Stimulated activated CD4-positive, alpha-beta T cell treated with anti-CD3 and anti-CD28 coated beads, Interleukin-4, amount 100 ng/mL, for 4 hours (primary cell): ENCODE measurements around the gene RASSF1.

Source experiments
- DNase-seq, 2 experiments: peaks; one replicate each; pipeline ENCODE4 v3.0.0-alpha.2; 2020

RASSF1 gene

GRCh38 chr3:50365080-50365841 lies 24.6 kb upstream of the RASSF1 start:
- DNase-seq = peak; percentile 94 to 95

GRCh38 chr3:50364573-50365079 lies 24.0 kb upstream of the RASSF1 start:
- no peak for DNase-seq

- DNase-seq = no peak
Measured at GRCh38 chr3:50359760-50360110, 19.1 kb upstream of the RASSF1 start.

GRCh38 chr3:50358911-50359759 lies 18.5 kb upstream of the RASSF1 start, which contains the start of gene TMEM115:
Gene TMEM115, minus strand, starts transcription at chr3:50359521. Its CDS starts 458 bp downstream, at chr3:50359063.
- DNase-seq = peak; percentile 87 to 97

GRCh38 chr3:50358355-50358910 lies 17.8 kb upstream of the RASSF1 start:
- no peak for DNase-seq

- DNase-seq = no peak
Measured at GRCh38 chr3:50357481-50357880, 16.8 kb upstream of the RASSF1 start.

GRCh38 chr3:50356553-50356952 lies 15.9 kb upstream of the RASSF1 start:
- no peak for DNase-seq

- no peak for DNase-seq
Measured at GRCh38 chr3:50355829-50356552, 15.4 kb upstream of the RASSF1 start.

- no peak for DNase-seq
Measured at GRCh38 chr3:50354850-50355249, 14.2 kb upstream of the RASSF1 start.

GRCh38 chr3:50354186-50354764 lies 13.6 kb upstream of the RASSF1 start:
- DNase-seq = no peak

- DNase-seq = no peak
Measured at GRCh38 chr3:50353245-50354004, 12.8 kb upstream of the RASSF1 start.

- DNase-seq = no peak
Measured at GRCh38 chr3:50352781-50353180, 12.1 kb upstream of the RASSF1 start.

- no peak for DNase-seq
Measured at GRCh38 chr3:50351323-50351697, 10.7 kb upstream of the RASSF1 start.

- DNase-seq = peak; percentile 98 to 99
Measured at GRCh38 chr3:50350527-50351322, 10.1 kb upstream of the RASSF1 start, which contains the start of the genes CYB561D2 and NPRL2. Gene CYB561D2, plus strand, starts transcription at chr3:50350862. Its CDS starts 572 bp downstream, at chr3:50351434. Gene NPRL2, minus strand, starts transcription at chr3:50350775. Its CDS starts 123 bp downstream, at chr3:50350652.

- no peak for DNase-seq
Measured at GRCh38 chr3:50350213-50350526, 9.5 kb upstream of the RASSF1 start.

GRCh38 chr3:50347187-50347813 lies 6.7 kb upstream of the RASSF1 start:
- peak; percentile 56 to 75 for DNase-seq

- peak; percentile 64 to 71 for DNase-seq
Measured at GRCh38 chr3:50345586-50346234, 5.1 kb upstream of the RASSF1 start, which contains the start of gene ZMYND10. Gene ZMYND10, minus strand, starts transcription at chr3:50345732. Its CDS starts 153 bp downstream, at chr3:50345579.

- no peak for DNase-seq
Measured at GRCh38 chr3:50345008-50345407, 4.4 kb upstream of the RASSF1 start.

- no peak for DNase-seq
Measured at GRCh38 chr3:50342813-50343633, 2.4 kb upstream of the RASSF1 start.
